ENCODE data around the gene DRC1.

- TF ChIP-seq, protein P1, sequence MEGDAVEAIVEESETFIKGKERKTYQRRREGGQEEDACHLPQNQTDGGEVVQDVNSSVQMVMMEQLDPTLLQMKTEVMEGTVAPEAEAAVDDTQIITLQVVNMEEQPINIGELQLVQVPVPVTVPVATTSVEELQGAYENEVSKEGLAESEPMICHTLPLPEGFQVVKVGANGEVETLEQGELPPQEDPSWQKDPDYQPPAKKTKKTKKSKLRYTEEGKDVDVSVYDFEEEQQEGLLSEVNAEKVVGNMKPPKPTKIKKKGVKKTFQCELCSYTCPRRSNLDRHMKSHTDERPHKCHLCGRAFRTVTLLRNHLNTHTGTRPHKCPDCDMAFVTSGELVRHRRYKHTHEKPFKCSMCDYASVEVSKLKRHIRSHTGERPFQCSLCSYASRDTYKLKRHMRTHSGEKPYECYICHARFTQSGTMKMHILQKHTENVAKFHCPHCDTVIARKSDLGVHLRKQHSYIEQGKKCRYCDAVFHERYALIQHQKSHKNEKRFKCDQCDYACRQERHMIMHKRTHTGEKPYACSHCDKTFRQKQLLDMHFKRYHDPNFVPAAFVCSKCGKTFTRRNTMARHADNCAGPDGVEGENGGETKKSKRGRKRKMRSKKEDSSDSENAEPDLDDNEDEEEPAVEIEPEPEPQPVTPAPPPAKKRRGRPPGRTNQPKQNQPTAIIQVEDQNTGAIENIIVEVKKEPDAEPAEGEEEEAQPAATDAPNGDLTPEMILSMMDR (IDR thresholded peaks at IDR 0.05): no peak
- no peak for TF ChIP-seq EP300 (IDR thresholded peaks at IDR 0.05)
- TF ChIP-seq POLR2A (IDR thresholded peaks at IDR 0.05): no peak
These were observed 94.1 kb downstream of the DRC1 start for GRCh38 chr2:26495705-26496297.
